Lung (tissue), 12 donors: ENCODE data around the gene PROM2. TPM values are rescaled to one million over a fixed set of nuclear protein-coding genes. Genes with fewer than 3 reads are reported as not detected.

Experiments used
- ATAC-seq: fragments of 200-7000 bp; cut with Tn5 transposase; one replicate; pipeline ENCODE4 v1.9.1; 2020; ENCODE audit warnings: moderate number of reproducible peaks; ENCODE audit not compliant: insufficient read depth, low FRiP score
- DNase-seq, 3 donors: peaks; one replicate each; pipeline ENCODE4 v3.0.0-alpha.2; 2013 to 2017
- H3K27ac ChIP-seq, 2 donors: one replicate each; pipeline ENCODE4 v1.5.1; 2013; ENCODE audit warnings: mild to moderate bottlenecking in 2 of 2, moderate library complexity in 2 of 2, control low read depth in 1 of 2, inconsistent platforms in 1 of 2, low read depth in 1 of 2, low read length in 1 of 2
- H3K27me3 ChIP-seq, 3 donors: one replicate each; pipeline ENCODE4 v1.5.1; 2013; ENCODE audit warnings: low read length in 2 of 3; ENCODE audit not compliant: control insufficient read depth in 3 of 3, insufficient read depth in 3 of 3
- H3K36me3 ChIP-seq, 4 donors: one replicate each; pipeline ENCODE4 v1.5.1; 2013; ENCODE audit warnings: low read length in 4 of 4, mild to moderate bottlenecking in 1 of 4, moderate library complexity in 1 of 4; ENCODE audit not compliant: control insufficient read depth in 4 of 4, insufficient read depth in 4 of 4
- H3K4me1 ChIP-seq, 5 donors: one replicate each; pipeline ENCODE4 v1.5.1; 2013; ENCODE audit warnings: low read length in 5 of 5, mild to moderate bottlenecking in 2 of 5, moderate library complexity in 1 of 5; ENCODE audit not compliant: control insufficient read depth in 5 of 5, insufficient read depth in 5 of 5
- H3K4me3 ChIP-seq: one replicate; pipeline ENCODE4 v1.5.1; 2013; ENCODE audit warnings: mild to moderate bottlenecking, control low read depth, moderate library complexity
- H3K9ac ChIP-seq, 2 donors: one replicate each; pipeline ENCODE4 v1.5.1; 2013; ENCODE audit warnings: low read length in 2 of 2, control low read depth in 1 of 2; ENCODE audit not compliant: insufficient read depth in 1 of 2
- H3K9me3 ChIP-seq, 4 donors: one replicate each; pipeline ENCODE4 v1.5.1; 2013; ENCODE audit warnings: low read length in 3 of 4, mild to moderate bottlenecking in 1 of 4, moderate library complexity in 1 of 4; ENCODE audit not compliant: control insufficient read depth in 4 of 4, insufficient read depth in 3 of 4
- WGBS, 2 donors: extraction: QIAGEN DNeasy Blood & Tissue Kit; methylation state at CpG; one replicate each; pipeline ENCODE4 v1.1.7; 2013; 5-methylcytosine and 5-hydroxymethylcytosine counted together
- polyA plus RNA-seq, 2 donors: library from polyadenylated mRNA; stranded (reverse); fragments of 200-250 nt; gene quantifications; one replicate each; pipeline ENCODE4 v1.2.1, GENCODE V29; 2013
- total RNA-seq, 2 donors: library from RNA; depleted of rRNA in 1 of 2; stranded (reverse); fragments of >200 nt in 1 of 2; gene quantifications; one replicate each; pipeline ENCODE4 v1.2.1, GENCODE V29; 2014 to 2021
- TF ChIP-seq, protein P1 (sequence below): IDR thresholded peaks from 2 replicates; pipeline ENCODE4 v1.5.1; 2012; ENCODE audit warnings: mild to moderate bottlenecking; ENCODE audit errors: control extremely low read depth, extremely low read depth
- donor health status: control.
- donor health status: control.
- donor health status: Bipolar disorder and iron deficiency.
- donor health status: healthy.
- donor health status: DM: yes; HTN: yes; CAD: no.

Gene PROM2
- total and polyA plus RNA-seq, 4 donors: 4.1 to 11.5 (median 5.2) TPM

DNA sequence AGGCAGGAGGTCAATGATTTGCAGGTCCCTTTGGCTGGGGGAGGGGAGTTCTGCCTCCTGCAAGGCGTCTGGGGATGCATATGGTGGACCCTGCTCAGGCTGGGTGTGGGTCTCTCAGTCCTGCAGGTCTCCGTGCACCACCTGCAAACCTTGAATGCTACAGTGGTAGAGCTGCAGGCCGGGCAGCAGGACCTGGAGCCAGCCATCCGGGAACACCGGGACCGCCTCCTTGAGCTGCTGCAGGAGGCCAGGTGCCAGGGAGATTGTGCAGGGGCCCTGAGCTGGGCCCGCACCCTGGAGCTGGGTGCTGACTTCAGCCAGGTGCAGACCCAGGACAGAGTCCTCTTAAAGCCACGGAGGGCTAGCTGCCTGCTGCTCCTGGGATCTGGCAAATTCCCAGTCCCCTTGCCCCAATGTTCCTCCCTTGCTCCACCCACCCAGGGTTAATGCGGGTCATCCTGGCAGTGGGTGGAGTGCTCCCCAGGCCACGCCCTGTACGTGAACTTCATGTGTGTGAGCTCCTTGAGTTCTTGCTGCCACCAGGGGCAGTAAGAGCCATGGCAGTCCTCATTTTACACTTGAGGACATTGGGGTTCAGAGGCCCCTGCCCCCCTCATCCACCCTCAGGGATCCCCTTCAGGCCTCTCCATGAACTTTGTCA lies 3.1 kb downstream of the PROM2 start:
- H3K4me1 ChIP-seq: peaks cover 0 to 7% (median 0%) of the 10 kb centered on the region in 5 donors
- H3K27ac ChIP-seq: no peak overlapping the region
- H3K36me3 ChIP-seq: no peaks in the 10 kb centered on the region
- H3K27me3 ChIP-seq: no peaks in the 10 kb centered on the region
- no peak for DNase-seq
- no peak overlapping the region for H3K4me3 ChIP-seq
- TF ChIP-seq, protein P1, sequence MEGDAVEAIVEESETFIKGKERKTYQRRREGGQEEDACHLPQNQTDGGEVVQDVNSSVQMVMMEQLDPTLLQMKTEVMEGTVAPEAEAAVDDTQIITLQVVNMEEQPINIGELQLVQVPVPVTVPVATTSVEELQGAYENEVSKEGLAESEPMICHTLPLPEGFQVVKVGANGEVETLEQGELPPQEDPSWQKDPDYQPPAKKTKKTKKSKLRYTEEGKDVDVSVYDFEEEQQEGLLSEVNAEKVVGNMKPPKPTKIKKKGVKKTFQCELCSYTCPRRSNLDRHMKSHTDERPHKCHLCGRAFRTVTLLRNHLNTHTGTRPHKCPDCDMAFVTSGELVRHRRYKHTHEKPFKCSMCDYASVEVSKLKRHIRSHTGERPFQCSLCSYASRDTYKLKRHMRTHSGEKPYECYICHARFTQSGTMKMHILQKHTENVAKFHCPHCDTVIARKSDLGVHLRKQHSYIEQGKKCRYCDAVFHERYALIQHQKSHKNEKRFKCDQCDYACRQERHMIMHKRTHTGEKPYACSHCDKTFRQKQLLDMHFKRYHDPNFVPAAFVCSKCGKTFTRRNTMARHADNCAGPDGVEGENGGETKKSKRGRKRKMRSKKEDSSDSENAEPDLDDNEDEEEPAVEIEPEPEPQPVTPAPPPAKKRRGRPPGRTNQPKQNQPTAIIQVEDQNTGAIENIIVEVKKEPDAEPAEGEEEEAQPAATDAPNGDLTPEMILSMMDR: no peak
- H3K9me3 ChIP-seq: no peaks in the 10 kb centered on the region
- 67 to 83% methylated on average over 11 of the region's 11 CpGs for WGBS, 2 donors
- H3K9ac ChIP-seq: no peak overlapping the region
- no peak for ATAC-seq

DNA sequence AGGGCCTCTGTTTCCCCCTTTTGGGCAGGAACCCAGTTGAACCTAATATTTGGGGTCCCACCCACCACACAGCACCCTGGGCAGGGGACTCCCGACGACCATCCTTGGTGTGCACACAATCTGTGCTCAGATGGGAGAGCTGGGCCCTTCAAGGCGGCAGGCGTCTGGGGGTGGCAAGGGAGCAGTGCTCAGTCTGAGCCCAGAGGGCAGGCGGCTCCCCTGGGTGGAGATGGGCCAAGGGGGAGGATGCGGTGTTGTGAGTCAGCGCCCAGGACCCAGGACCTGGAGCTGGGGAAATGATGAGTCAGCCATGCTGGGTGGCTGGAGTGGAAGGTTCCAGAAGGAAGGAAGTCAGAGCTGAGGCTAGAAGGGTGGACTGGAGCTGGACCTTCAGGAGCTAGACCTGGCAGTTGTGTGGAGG lies 3.8 kb downstream of the PROM2 start:
- H3K27ac ChIP-seq: no peak overlapping the region
- H3K4me1 ChIP-seq: peaks cover 0 to 7% (median 0%) of the 10 kb centered on the region in 5 donors
- no peaks in the 10 kb centered on the region for H3K27me3 ChIP-seq
- no peak for ATAC-seq
- TF ChIP-seq, protein P1: no peak
- WGBS, 2 donors: 95 to 96% methylated on average over 7 of the region's 7 CpGs
- H3K4me3 ChIP-seq: no peak overlapping the region
- no peak overlapping the region for H3K9ac ChIP-seq
- H3K36me3 ChIP-seq: no peaks in the 10 kb centered on the region
- no peaks in the 10 kb centered on the region for H3K9me3 ChIP-seq
- DNase-seq: no peak

DNA sequence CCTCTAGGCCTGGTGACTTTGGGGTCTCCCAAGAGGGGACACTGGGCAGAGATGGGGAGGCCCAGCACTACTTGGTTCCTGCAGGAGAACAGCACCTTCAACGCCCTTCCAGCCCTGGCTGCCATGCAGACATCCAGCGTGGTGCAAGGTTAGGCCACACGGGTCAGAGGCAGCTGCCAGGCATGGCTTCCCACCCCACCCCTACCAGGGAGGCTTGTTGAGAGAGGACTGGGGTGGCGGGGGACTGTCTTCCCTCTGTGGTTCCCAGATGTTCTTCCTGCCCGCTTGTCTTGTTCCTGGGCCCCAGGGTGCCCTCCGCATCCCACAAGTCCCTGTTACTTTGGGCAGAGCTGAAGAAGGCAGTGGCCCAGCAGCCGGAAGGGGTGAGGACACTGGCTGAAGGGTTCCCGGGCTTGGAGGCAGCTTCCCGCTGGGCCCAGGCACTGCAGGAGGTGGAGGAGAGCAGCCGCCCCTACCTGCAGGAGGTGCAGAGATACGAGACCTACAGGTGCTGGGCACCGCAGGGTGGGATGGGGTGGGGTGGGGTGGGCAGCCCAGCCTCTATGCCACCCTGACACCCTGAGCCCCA lies 4.5 kb downstream of the PROM2 start:
- H3K4me3 ChIP-seq: no peak overlapping the region
- no peak for ATAC-seq
- TF ChIP-seq, protein P1: no peak
- H3K27me3 ChIP-seq: no peaks in the 10 kb centered on the region
- 92 to 95% methylated on average over 11 to 12 of the region's 12 CpGs for WGBS, 2 donors
- no peak overlapping the region for H3K27ac ChIP-seq
- no peaks in the 10 kb centered on the region for H3K9me3 ChIP-seq
- no peaks in the 10 kb centered on the region for H3K36me3 ChIP-seq
- no peak overlapping the region for H3K9ac ChIP-seq
- DNase-seq: no peak
- peaks cover 0 to 7% (median 0%) of the 10 kb centered on the region in 5 donors for H3K4me1 ChIP-seq
